ENCODE measurements around the gene ELOA2.

Gene ELOA2, protein sequence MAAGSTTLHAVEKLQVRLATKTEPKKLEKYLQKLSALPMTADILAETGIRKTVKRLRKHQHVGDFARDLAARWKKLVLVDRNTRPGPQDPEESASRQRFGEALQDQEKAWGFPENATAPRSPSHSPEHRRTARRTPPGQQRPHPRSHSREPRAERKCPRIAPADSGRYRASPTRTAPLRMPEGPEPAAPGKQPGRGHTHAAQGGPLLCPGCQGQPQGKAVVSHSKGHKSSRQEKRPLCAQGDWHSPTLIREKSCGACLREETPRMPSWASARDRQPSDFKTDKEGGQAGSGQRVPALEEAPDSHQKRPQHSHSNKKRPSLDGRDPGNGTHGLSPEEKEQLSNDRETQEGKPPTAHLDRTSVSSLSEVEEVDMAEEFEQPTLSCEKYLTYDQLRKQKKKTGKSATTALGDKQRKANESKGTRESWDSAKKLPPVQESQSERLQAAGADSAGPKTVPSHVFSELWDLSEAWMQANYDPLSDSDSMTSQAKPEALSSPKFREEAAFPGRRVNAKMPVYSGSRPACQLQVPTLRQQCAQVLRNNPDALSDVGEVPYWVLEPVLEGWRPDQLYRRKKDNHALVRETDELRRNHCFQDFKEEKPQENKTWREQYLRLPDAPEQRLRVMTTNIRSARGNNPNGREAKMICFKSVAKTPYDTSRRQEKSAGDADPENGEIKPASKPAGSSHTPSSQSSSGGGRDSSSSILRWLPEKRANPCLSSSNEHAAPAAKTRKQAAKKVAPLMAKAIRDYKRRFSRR

DNA sequence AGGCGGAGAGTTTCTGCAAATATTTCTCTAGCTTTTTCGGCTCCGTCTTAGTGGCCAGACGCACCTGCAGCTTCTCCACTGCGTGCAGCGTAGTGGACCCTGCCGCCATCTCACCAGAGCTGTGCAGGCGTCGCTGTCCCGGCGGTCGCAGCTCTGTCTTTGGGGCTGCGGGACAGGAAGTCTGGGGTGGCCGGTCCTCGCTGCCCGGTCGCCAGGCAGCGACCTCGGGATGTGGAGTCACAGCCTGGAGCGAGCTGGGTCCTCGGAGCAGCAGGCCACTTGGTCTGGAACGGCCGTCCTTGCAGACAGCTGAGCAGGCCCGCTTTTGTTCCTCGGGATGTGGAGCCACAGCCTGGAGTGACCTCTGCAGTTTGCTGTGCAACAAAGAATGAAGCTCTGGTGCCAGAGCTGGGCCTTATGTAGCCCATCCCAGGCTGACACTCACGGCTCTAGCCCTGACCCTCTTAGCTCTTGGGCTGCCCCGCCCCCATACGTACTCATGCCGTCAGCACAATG is at the start of gene ELOA2:
TSS of gene ELOA2 (minus strand) at position 466 of the 516 bp plus-strand sequence. CDS start at position 109, 357 bp downstream.
- no peak for DNase-seq (ENCODE audit: low spot score)
- in situ Hi-C loops (cut with MboI; ENCODE audit: low sequenced_read_pairs, unreplicated experiment): no loop called here
- no peak for TF ChIP-seq CTCF (IDR thresholded peaks at IDR 0.05; ENCODE audit: borderline replicate concordance, control extremely low read depth, extremely low read depth, insufficient read depth, missing control alignments)

DNA sequence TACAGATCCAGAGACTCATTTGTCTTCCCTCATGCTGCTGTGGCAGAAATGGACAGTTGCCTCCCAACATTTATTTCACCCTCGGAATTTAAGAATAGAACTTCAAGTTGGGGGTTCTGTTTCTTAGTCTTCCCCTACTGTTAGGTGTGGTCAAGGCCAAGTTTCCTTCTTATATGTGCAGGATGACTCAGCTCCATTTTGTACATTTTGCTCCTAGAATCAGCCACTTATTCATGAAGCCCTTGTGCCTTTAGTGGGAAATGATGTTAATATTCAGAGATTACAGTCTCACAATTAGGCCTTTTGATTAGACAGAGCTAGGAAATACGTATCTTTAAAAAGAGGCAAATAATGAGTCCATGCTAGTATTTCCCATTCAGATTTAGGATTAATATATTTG is 46.2 kb upstream of the ELOA2 start:
- DNase-seq (ENCODE audit: low spot score): no peak
- TF ChIP-seq CTCF (IDR thresholded peaks at IDR 0.05; ENCODE audit: borderline replicate concordance, control extremely low read depth, extremely low read depth, insufficient read depth, missing control alignments): no peak
- in situ Hi-C loops (cut with MboI; ENCODE audit: low sequenced_read_pairs, unreplicated experiment): no loop called here

- no peak for DNase-seq (ENCODE audit: low spot score)
- in situ Hi-C loops (cut with MboI; ENCODE audit: low sequenced_read_pairs, unreplicated experiment): no loop called here
- no peak for TF ChIP-seq CTCF (IDR thresholded peaks at IDR 0.05; ENCODE audit: borderline replicate concordance, control extremely low read depth, extremely low read depth, insufficient read depth, missing control alignments)
Observed at GRCh38 chr18:47080872-47081271, 45.5 kb upstream of the ELOA2 start.

- no peak for TF ChIP-seq CTCF (IDR thresholded peaks at IDR 0.05; ENCODE audit: borderline replicate concordance, control extremely low read depth, extremely low read depth, insufficient read depth, missing control alignments)
Observed at GRCh38 chr18:47077111-47077510, 41.7 kb upstream of the ELOA2 start.

DNA sequence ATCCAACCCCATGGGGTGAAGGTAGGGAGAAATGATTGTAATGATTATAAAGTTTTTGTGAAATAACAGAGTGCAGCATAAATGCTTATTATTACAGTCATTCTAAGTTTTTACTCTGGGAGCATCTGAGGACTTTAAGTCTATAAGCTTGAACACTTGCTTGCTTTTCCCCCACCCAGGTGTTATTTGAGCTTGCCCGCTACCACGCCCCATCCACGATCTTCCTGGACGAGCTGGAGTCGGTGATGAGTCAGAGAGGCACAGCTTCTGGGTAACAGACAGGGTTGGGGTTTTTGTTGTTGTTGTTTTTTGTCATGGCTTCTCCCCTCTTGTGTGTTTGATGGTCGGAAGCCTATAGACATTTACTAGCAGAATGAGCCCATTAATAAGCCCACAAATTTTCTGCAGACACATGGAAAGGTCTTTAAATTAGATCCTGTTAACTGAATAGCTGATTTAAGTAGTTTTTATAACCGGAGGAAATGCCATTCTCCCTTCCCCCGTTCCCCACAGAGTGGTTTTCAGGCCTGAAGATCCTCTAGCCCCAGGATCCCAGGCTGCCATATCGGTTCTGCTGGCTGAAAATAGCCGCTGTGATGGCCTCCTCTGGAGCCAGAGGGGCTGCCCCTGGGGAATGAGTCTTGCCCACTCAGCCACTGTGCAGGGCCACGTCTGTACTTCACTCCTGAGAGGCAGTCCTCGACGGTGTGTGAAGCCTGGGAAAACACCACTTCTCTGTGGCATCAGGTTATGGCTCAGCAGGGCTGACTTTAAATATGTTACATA is 39.9 kb upstream of the ELOA2 start:
- in situ Hi-C loops (cut with MboI; ENCODE audit: low sequenced_read_pairs, unreplicated experiment): no loop called here
- no peak for TF ChIP-seq CTCF (IDR thresholded peaks at IDR 0.05; ENCODE audit: borderline replicate concordance, control extremely low read depth, extremely low read depth, insufficient read depth, missing control alignments)
- no peak for DNase-seq (ENCODE audit: low spot score)

More at GRCh38 chr18:47077111-47077510, 41.7 kb upstream of the ELOA2 start:
- in situ Hi-C loops (cut with MboI; ENCODE audit: low sequenced_read_pairs, unreplicated experiment): no loop called here
- no peak for DNase-seq (ENCODE audit: low spot score)

DNA sequence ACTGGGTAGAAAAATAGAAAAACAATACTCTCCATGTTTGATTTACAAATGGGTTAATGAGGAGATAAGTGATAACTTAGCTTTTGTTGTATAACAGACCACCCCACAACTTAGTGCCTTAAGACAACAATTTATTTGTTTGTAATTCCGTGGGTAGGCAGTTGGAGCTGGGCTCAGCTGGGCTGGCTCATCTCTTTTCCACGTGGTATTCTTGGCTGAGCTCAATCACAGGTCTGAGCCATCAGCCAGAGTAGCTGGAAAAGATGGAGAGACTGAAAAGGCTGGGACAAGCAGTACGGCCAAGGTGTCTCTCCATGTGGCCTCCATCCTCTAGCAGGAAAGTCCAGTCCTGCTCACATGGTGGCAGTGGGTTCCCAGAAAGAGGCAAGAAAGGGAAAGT is 32.2 kb upstream of the ELOA2 start:
- in situ Hi-C loops (cut with MboI; ENCODE audit: low sequenced_read_pairs, unreplicated experiment): no loop called here
- DNase-seq (ENCODE audit: low spot score): no peak

More for the DNA sequence above, 32.2 kb upstream of the ELOA2 start:
- no peak for TF ChIP-seq CTCF (IDR thresholded peaks at IDR 0.05; ENCODE audit: borderline replicate concordance, control extremely low read depth, extremely low read depth, insufficient read depth, missing control alignments)

Data from GM13976 (cell line).